Measurements from ENCODE around the gene CAND1. TPM values are rescaled to one million over a fixed set of nuclear protein-coding genes. Genes with fewer than 3 reads are reported as not detected.

Gene CAND1
- total RNA-seq, 1 experiment from 2014 or later: 230 TPM

- no peaks in the 10 kb centered on the region for H3K23me2 ChIP-seq (ENCODE audit: insufficient read length, low read depth, low read length, poor library complexity, severe bottlenecking)
- no peak overlapping the region for H2BK15ac ChIP-seq (ENCODE audit: low read depth, low read length)
- no peak overlapping the region for H2BK5ac ChIP-seq (ENCODE audit: insufficient read length, low read length)
- H2BK12ac ChIP-seq (ENCODE audit: insufficient read length, low read depth, low read length): no peak overlapping the region
- H3K27me3 Mint-ChIP-seq (ENCODE audit: low read depth): 0 out of 2 replicates have a peak, but pooled peaks cover 2% of the 10 kb centered on the region
- H2AFZ ChIP-seq (ENCODE audit: low read length): no peak overlapping the region
- no peak overlapping the region for H2BK20ac ChIP-seq (ENCODE audit: low read depth, low read length, poor library complexity, severe bottlenecking)
- no peak overlapping the region for H3K18ac ChIP-seq (ENCODE audit: insufficient read length, low read depth, low read length)
- H4K20me1 ChIP-seq (ENCODE audit: control insufficient read depth, insufficient read depth, insufficient read length): no peaks in the 10 kb centered on the region
- H2AK5ac ChIP-seq (ENCODE audit: insufficient read length, low read length): no peak overlapping the region
- H4K91ac ChIP-seq (ENCODE audit: insufficient read length, low read depth, low read length): no peak overlapping the region
- no peak for DNase-seq
- no peak overlapping the region for H3K14ac ChIP-seq (ENCODE audit: insufficient read depth, low read length)
- no peak overlapping the region for H3K56ac ChIP-seq (ENCODE audit: insufficient read length, low read depth, low read length)
- H4K8ac ChIP-seq (replicated peaks; ENCODE audit: insufficient read length, low read depth, low read length): no peak overlapping the region
- no peaks in the 10 kb centered on the region for H3K79me2 ChIP-seq (ENCODE audit: insufficient read depth, low read length)
- no peak overlapping the region for H4K5ac ChIP-seq (ENCODE audit: insufficient read length, low read depth, low read length)
- H3K27ac Mint-ChIP-seq: no peak overlapping the region
- H3K79me1 ChIP-seq (ENCODE audit: insufficient read depth, low read depth, low read length, poor library complexity, severe bottlenecking): no peaks in the 10 kb centered on the region
- no peak overlapping the region for H3T11ph ChIP-seq (ENCODE audit: low read length)
- no peak overlapping the region for H3K23ac ChIP-seq (ENCODE audit: insufficient read length, low read depth, low read length)
- TF ChIP-seq CTCF (conservative IDR thresholded peaks at IDR 0.05): no peak
- no peak overlapping the region for H3K4me3 Mint-ChIP-seq
- H2BK120ac ChIP-seq (ENCODE audit: low read depth, low read length, poor library complexity, severe bottlenecking): no peak overlapping the region
- H3K36me3 Mint-ChIP-seq (ENCODE audit: insufficient read depth in 1 of 3, low read depth in 3 of 3): peaks cover 34 to 61% (median 57%) of the 10 kb centered on the region in 3 experiments
- H3K4me1 Mint-ChIP-seq: no peaks in the 10 kb centered on the region
- peaks cover 13 to 23% of the 10 kb centered on the region in 2 experiments for H3K9me3 Mint-ChIP-seq
- no peak overlapping the region for H3K27ac ChIP-seq (ENCODE audit: insufficient read length, low read depth, low read length)
- no peaks in the 10 kb centered on the region for H3K9me3 ChIP-seq (ENCODE audit: control insufficient read depth, low read depth, low read length)
- no peaks in the 10 kb centered on the region for H3K4me1 ChIP-seq (ENCODE audit: insufficient read depth, low read length)
- WGBS (ENCODE audit: extremely low coverage, insufficient read length, low lambda C conversion rate): no CpG with 5 or more reads among the region's 12 CpGs
- no peaks in the 10 kb centered on the region for H3K27me3 ChIP-seq (ENCODE audit: insufficient read depth, low read length)
- H3K4me2 ChIP-seq (ENCODE audit: insufficient read depth, insufficient read length, low read length): no peak overlapping the region
- no peak overlapping the region for H3K9ac ChIP-seq (ENCODE audit: extremely low read depth, insufficient read length, low read length)
- H3K4ac ChIP-seq (ENCODE audit: low read depth, low read length): no peak overlapping the region
Observed at GRCh38 chr12:67322580-67322979, 53.4 kb downstream of the CAND1 start.

Data from H9 (cell line).